ENCODE results near the gene SMAP2.

- TF ChIP-seq CTCF (IDR thresholded peaks at IDR 0.05) (no peak), POLR2A (IDR thresholded peaks at IDR 0.05) (no peak)
Observed at GRCh38 chr1:40405812-40406211, 32.3 kb downstream of the SMAP2 start.

All from heart left ventricle (tissue), 13 donors.